T47D (cell line): ENCODE results near the gene KRTAP1-3.
A peak's percentile ranks its signal among the peaks of the same experiment; 100 is the strongest.
"Not testable (repeated sequence)": the region's sequence is repeated elsewhere in the genome, so short reads cannot be mapped to it uniquely, and the experiment has no call there.

ENCODE experiments used
- DNase-seq, 2 experiments: peaks; one replicate each; pipeline versions ENCODE4 v3.0.0 to v3.0.0-alpha.2; 2011 to 2012; ENCODE audit warnings: low read depth in 1 of 2, low spot score in 1 of 2
- JUND ChIP-seq: IDR thresholded peaks from 2 replicates; pipeline ENCODE4 v1.6.1; 2012; ENCODE audit warnings: low read depth
- in situ Hi-C: cut with HindIII; loops from 2 replicates; pipeline ENCODE4 v1.10.0; 2016; ENCODE audit warnings: low sequenced_read_pairs, low pct_unique_long_range_greater_than_20kb

KRTAP1-3 gene

GRCh38 chr17:41013181-41013580 lies 21.5 kb downstream of the KRTAP1-3 start:
- in situ Hi-C loops: no loop called here
- TF ChIP-seq JUND: no peak
- no peak for DNase-seq

DNA sequence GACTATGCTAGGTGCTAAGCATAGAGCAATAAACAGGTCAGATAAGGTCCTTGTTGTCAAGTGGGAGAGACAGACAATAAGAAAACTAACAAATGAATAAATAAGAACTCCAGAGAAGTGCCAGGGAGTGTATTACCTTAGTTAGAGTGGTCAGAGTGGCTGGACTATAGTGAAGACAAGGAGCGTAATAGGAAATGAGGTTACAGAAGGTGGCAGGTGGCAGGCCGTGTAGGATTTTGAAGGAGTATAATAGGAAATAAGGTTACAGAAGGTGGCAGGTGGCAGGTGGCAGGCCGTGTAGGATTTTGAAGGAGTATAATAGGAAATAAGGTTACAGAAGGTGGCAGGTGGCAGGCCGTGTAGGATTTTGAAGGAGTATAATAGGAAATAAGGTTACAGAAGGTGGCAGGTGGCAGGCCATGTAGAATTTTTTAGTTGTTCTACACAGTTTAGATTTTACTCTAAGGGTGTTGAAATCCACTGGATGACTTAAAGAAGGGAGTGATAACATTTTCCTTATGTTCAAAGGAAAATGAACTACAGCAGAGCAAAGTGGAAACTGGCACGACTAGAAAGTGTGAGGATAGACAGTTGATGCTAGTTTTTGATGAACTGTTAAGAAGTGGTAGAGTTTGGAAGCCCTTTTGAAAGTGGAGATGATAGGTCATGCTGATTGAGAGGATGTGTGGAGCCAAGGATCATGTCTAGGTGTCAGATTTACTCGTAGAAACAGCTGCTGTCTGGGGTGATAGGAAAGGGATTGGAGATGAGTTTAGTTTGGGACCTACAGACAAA lies 22.2 kb downstream of the KRTAP1-3 start:
- in situ Hi-C loops: no loop called here
- DNase-seq: no peak
- no peak for TF ChIP-seq JUND

DNA sequence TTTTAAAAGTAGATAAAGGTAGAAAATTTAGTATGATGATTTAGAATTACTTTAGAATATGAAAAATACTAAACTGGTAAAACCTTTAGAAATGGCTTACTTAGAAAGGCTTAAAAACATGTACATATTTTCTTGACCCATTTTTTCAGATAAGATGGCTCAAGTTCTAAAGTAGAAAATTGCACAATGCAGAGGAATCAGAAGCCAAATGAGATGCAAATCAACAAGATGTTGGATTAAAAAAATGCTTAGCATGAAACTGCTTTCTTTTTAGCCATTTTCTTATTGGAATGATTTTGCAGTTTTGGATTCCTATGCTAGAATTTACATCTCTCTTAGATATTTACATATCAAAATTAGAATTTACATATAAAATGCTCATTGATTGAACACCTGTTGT lies 24.2 kb downstream of the KRTAP1-3 start:
- no peak for DNase-seq
- TF ChIP-seq JUND: no peak
- in situ Hi-C loops: no loop called here

GRCh38 chr17:41009936-41010335 lies 24.7 kb downstream of the KRTAP1-3 start:
- in situ Hi-C loops: no loop called here
- DNase-seq: no peak
- no peak for TF ChIP-seq JUND

DNA sequence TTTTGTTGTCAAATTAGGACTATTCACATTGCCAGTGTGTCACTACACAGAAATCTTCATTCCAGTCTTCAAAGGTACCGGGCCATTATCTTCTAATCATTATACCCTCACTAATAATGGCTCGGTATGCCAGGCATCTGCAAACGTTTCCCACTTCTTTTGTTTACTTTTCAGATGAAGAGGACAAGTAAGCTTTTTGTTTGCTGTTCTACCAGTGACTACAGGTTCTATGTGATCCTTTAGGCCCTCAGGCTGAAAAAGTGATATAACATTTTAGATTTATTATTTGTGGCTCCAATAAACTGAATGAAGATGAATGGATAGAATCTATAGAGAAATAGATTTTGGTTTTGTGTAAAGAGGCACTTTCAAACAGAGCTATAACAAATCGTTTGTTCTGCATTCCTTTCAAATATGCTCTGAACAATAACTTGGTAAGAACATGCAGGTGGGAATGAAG lies 25.3 kb downstream of the KRTAP1-3 start:
- peak; percentile 45 to 94 for DNase-seq
- in situ Hi-C loops: no loop called here
- TF ChIP-seq JUND: peak; percentile 96

DNA sequence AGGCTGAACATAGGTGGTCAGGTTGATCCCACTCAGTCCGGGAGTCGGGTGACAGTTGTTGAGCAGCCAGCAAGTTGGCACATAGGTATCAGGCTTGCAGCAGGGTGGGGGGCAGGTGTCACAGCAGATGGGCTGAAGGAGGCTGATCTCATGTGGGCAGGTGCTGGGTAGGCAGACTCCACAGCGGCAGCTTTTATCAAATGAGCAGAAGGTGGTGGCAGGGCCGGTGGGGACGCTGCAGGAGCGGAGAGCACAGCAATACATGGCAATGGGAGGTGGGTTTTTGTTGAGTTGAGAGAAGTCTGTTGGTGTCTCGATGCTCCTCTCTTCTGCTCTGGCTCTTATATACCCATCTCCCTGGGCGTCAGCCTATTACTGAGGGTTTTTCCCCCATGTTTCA lies 25.9 kb downstream of the KRTAP1-3 start, which contains the start of gene KRTAP3-1:
Gene KRTAP3-1, minus strand, starts transcription at position 318 of the 400 bp plus-strand sequence. Its CDS starts 54 bp downstream, at position 264.
- in situ Hi-C loops: no loop called here
- no peak for TF ChIP-seq JUND
- DNase-seq: peak in 1 of 2 experiments; percentile 35

GRCh38 chr17:41004397-41004796 lies 30.3 kb downstream of the KRTAP1-3 start:
- no peak for TF ChIP-seq JUND
- DNase-seq: no peak
- in situ Hi-C loops: no loop called here

GRCh38 chr17:41003926-41004325 lies 30.7 kb downstream of the KRTAP1-3 start:
- no peak for TF ChIP-seq JUND
- DNase-seq: no peak
- in situ Hi-C loops: no loop called here

DNA sequence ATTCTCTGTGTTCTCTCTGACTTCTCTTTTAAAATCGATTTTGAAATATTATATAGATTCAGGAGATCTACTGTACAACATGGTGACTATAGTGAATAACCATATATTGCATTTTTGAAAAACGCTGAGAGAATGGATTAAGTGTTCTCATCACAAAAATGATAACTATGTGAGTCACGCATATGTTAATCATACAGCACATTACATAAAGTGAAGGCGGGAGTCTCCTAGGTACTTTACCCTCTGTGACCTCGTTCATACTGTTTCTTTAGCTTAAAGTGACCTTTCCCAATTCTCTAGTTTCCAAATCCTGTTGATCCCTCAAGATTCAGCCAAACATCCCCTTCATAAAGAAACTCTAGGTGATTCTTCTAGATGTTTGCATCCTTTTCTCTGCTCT lies 31.9 kb downstream of the KRTAP1-3 start:
- DNase-seq: no peak
- TF ChIP-seq JUND: no peak
- in situ Hi-C loops: no loop called here

DNA sequence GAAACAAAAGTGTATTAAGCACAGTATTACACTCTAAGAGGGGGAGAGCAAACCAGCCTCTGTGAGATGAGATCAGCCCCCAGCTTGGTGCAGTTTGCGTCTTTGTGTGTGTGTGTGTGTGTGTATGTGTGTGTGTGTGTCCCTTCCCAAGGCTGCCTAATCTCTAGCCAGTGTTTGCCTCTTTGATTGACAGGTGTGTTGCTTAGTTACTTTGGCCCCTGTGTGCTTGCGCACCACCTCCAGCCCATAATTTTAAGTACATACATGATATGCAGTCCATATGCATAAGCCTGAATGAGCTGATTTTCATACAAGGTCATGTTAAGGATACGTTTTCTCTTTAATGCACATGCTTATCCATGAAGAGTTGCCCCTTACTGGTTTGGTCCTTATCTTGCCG lies 32.9 kb downstream of the KRTAP1-3 start:
- TF ChIP-seq JUND: no peak
- in situ Hi-C loops: no loop called here
- DNase-seq: no peak

- DNase-seq, in situ Hi-C loops: not testable (repeated sequence)
Measured at GRCh38 chr17:40999563-40999962, 35.1 kb downstream of the KRTAP1-3 start, which contains the start of gene KRTAP3-2. Gene KRTAP3-2, minus strand, starts transcription at chr17:40999906. Its CDS starts 53 bp downstream, at chr17:40999853.

DNA sequence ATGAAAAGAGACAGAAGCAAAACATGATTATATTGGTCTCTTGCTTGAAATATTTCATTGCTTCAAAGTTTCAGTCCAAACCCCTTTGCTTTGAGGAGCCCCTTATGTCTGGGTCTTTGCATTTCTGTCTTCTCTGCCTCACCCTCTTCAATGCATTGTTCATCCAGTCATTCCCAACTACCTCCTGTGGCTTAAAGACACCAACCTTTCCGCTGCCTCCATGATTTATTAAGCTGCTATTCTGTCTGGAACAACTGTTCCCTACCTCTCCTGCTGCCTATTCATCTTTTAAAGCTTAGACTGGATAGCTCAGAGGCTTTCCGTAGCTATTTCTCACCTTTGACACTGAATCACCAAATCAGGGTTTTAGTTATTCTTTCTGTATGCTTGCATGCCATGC lies 37.3 kb downstream of the KRTAP1-3 start:
- DNase-seq: no peak
- in situ Hi-C loops: no loop called here

DNA sequence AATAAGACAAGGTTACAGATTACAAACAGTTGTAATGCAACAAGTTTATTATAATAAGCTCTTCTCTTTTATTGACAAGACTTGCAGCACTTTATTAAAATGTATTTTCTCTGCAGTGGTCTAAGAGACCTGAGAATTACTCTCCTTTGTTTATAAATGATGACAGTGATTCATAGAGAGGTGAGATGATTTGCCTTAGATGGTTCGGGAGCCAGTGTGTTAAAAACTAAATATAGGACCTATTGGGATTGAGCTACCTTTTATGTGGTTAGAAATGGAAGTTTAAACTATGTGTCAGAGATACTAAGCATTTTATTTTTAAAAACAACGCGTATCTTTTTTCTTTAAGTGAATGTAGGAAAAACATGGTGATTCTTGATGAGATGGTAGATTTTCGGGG lies 37.8 kb downstream of the KRTAP1-3 start:
- TF ChIP-seq JUND: no peak
- in situ Hi-C loops: no loop called here
- DNase-seq: no peak

More for the DNA sequence above, 37.3 kb downstream of the KRTAP1-3 start:
- no peak for TF ChIP-seq JUND
